K562 (cell line): Measurements from ENCODE around the gene DGCR2. TPM values are rescaled to one million over a fixed set of nuclear protein-coding genes. Genes with fewer than 3 reads are reported as not detected.
"Not testable (repeated sequence)": the region's sequence is repeated elsewhere in the genome, so short reads cannot be mapped to it uniquely, and the experiment has no call there.

Source experiments
- ATAC-seq: fragments of 200-7000 bp; cut with Tn5 transposase; 3 replicates; pipeline ENCODE4 v1.9.1; 2020; ENCODE audit warnings: moderate library complexity
- BruUV-seq: library from RNA; stranded (reverse); fragments of 400-500 nt; replicated peaks from 2 replicates; lab custom pipeline; 2021; lab: Mats Ljungman, UMichigan
- CTCF ChIA-PET: fragments of 300-600 bp; formaldehyde crosslinking; extraction: SDS; loops from one replicate; lab custom pipeline; 2021; ENCODE audit warnings: low intra/inter-chr PET ratio; lab: Yijun Ruan, JAX
- POLR2A ChIA-PET: fragments of 300-600, 350-650 bp; sonication (Branson Sonifier 250); formaldehyde crosslinking; extraction: SDS; loops from one replicate; lab custom pipeline; 2021; ENCODE audit warnings: antibody characterized with exemption, inconsistent platforms; lab: Yijun Ruan, JAX
- DNase-seq, 4 experiments: peaks; one replicate each; pipeline versions ENCODE4 v3.0.0 to v3.0.0-alpha.2; 2011 to 2018; ENCODE audit warnings: low spot score in 3 of 4, mixed read lengths in 3 of 4; ENCODE audit errors: extremely low read depth in 1 of 4
- FAIRE-seq: peaks from 2 replicates; lab custom pipeline; 2011; peaks lifted over from hg19 to GRCh38; lab: Jason Lieb, UNC
- H2AFZ ChIP-seq: 2 replicates; pipeline ENCODE4 v1.6.0; 2011; ENCODE audit warnings: low read depth, low read length, control low read depth, inconsistent platforms
- H3K27ac ChIP-seq: fragments of 200-600 bp; 3 replicates; pipeline ENCODE4 v1.8.0; 2011; ENCODE audit warnings: low read depth, mild to moderate bottlenecking, control low read depth, inconsistent platforms, low read length, moderate library complexity, mixed read lengths; ENCODE audit errors: extremely low read depth
- H3K27me3 ChIP-seq, 2 experiments: fragments of 300-600 bp in 1 of 2; 2 replicates in 1 of 2; 3 replicates in 1 of 2; pipeline versions ENCODE4 v1.6.0 to v1.8.0; 2011; ENCODE audit warnings: inconsistent platforms in 2 of 2, low read length in 2 of 2, mild to moderate bottlenecking in 1 of 2, mixed read lengths in 1 of 2, moderate library complexity in 1 of 2; ENCODE audit not compliant: control insufficient read depth in 2 of 2, insufficient read depth in 2 of 2
- H3K36me3 ChIP-seq: fragments of 300-600 bp; 3 replicates; pipeline ENCODE4 v1.8.0; 2011; ENCODE audit warnings: mild to moderate bottlenecking, low read length, inconsistent platforms; ENCODE audit not compliant: control insufficient read depth, insufficient read depth
- H3K4me1 ChIP-seq, 2 experiments: fragments of 200-600 bp in 1 of 2; replicated peaks in 1 of 2; 2 replicates in 1 of 2; 3 replicates in 1 of 2; pipeline versions ENCODE4 v1.5.1 to v1.8.0; 2011; ENCODE audit warnings: inconsistent platforms in 2 of 2, low read length in 2 of 2, mild to moderate bottlenecking in 1 of 2, mixed read lengths in 1 of 2, moderate library complexity in 1 of 2; ENCODE audit not compliant: control insufficient read depth in 2 of 2, insufficient read depth in 2 of 2
- H3K4me2 ChIP-seq: 2 replicates; pipeline ENCODE4 v1.6.1; 2011; ENCODE audit warnings: low read length, control low read depth, inconsistent platforms, mixed read lengths; ENCODE audit not compliant: insufficient read depth
- H3K4me3 ChIP-seq: fragments of 200-600 bp; sonication (generic), shearing (Covaris generic); 2 replicates; pipeline ENCODE4 v1.5.1; 2016; ENCODE audit warnings: control low read depth, inconsistent platforms
- H3K79me2 ChIP-seq: fragments of 200-600 bp; 3 replicates; pipeline ENCODE4 v1.8.0; 2011; ENCODE audit warnings: low read length, inconsistent platforms; ENCODE audit not compliant: control insufficient read depth, insufficient read depth
- H3K9ac ChIP-seq, 2 experiments: 2 replicates each; pipeline versions ENCODE4 v1.6.0 to v1.6.1; 2011; ENCODE audit warnings: low read depth in 2 of 2, low read length in 2 of 2, control low read depth in 1 of 2, inconsistent platforms in 1 of 2, mild to moderate bottlenecking in 1 of 2, mixed read lengths in 1 of 2; ENCODE audit not compliant: insufficient read depth in 1 of 2
- H3K9me1 ChIP-seq: one replicate; pipeline ENCODE4 v1.6.0; 2011; ENCODE audit warnings: inconsistent platforms, mild to moderate bottlenecking, low read length, moderate library complexity; ENCODE audit not compliant: control insufficient read depth, insufficient read depth
- H3K9me3 ChIP-seq: replicated peaks from 2 replicates; pipeline ENCODE4 v1.5.1; 2011; ENCODE audit warnings: low read depth, low read length, inconsistent platforms; ENCODE audit not compliant: control insufficient read depth, insufficient read depth
- H4K20me1 ChIP-seq: replicated peaks from 2 replicates; pipeline ENCODE4 v1.6.1; 2011; ENCODE audit warnings: low read length, inconsistent platforms, mixed read lengths; ENCODE audit not compliant: control insufficient read depth, insufficient read depth
- BRCA1 ChIP-seq, 2 experiments: fragments of 450-650 bp in 1 of 2; sonication (generic) in 1 of 2; formaldehyde crosslinking in 1 of 2; IDR thresholded peaks; 2 replicates each; pipeline versions ENCODE4 v1.5.0 to v1.6.1; 2017 to 2020; ENCODE audit warnings: mild to moderate bottlenecking in 1 of 2, missing genetic modification reagents in 1 of 2
- LCOR ChIP-seq: sonication (generic); formaldehyde crosslinking; IDR thresholded peaks from 2 replicates; pipeline ENCODE4 v1.8.0; 2022; ENCODE audit warnings: mild to moderate bottlenecking, missing genetic modification reagents
- MAX ChIP-seq: sonication (generic); formaldehyde crosslinking; IDR thresholded peaks from 2 replicates; pipeline ENCODE4 v1.9.0; 2022; ENCODE audit warnings: mild to moderate bottlenecking, missing genetic modification reagents
- NONO ChIP-seq, 2 experiments: fragments of 200-400 bp in 1 of 2; fragments of 450-650 bp in 1 of 2; formaldehyde crosslinking in 1 of 2; IDR thresholded peaks; 2 replicates each; pipeline ENCODE4 v1.6.1; 2017; ENCODE audit warnings: low read depth in 2 of 2, mild to moderate bottlenecking in 2 of 2, moderate library complexity in 2 of 2, low read length in 1 of 2
- NR4A1 ChIP-seq, 2 experiments: fragments of 250-450 bp in 1 of 2; fragments of 450-650 bp in 1 of 2; sonication (Bioruptor Pico) in 1 of 2; IDR thresholded peaks; 2 replicates each; pipeline versions ENCODE4 v1.4.0 to v1.6.1; 2016 to 2020; ENCODE audit warnings: mild to moderate bottlenecking in 2 of 2, missing compliant biosample characterization in 1 of 2, missing genetic modification characterization in 1 of 2, moderate library complexity in 1 of 2
- POLR2G ChIP-seq: fragments of 200-400 bp; formaldehyde crosslinking; IDR thresholded peaks from 2 replicates; pipeline ENCODE4 v1.6.1; 2017; ENCODE audit warnings: low read depth, mild to moderate bottlenecking, antibody characterized with exemption, low read length, moderate library complexity
- RBM22 ChIP-seq: fragments of 200-400 bp; formaldehyde crosslinking; IDR thresholded peaks from 2 replicates; pipeline ENCODE4 v1.6.1; 2018; ENCODE audit warnings: low read length, low read depth; ENCODE audit not compliant: poor library complexity, severe bottlenecking
- ZBTB1 ChIP-seq: sonication (generic); formaldehyde crosslinking; IDR thresholded peaks from 2 replicates; pipeline ENCODE4 v1.8.1; 2023; ENCODE audit warnings: missing genetic modification reagents, low read depth, mild to moderate bottlenecking, borderline replicate concordance
- ZNF431 ChIP-seq: sonication (generic); formaldehyde crosslinking; IDR thresholded peaks from 2 replicates; pipeline ENCODE4 v1.8.0; 2022; ENCODE audit warnings: mild to moderate bottlenecking, missing genetic modification reagents
- WGBS: fragments of 100-300 bp; shearing (Covaris generic); methylation state at CpG from one replicate; pipeline ENCODE4 v1.1.6; 2016; ENCODE audit warnings: low coverage, mixed read lengths; ENCODE audit not compliant: insufficient coverage; ENCODE audit errors: missing lambda C conversion rate; 5-methylcytosine and 5-hydroxymethylcytosine counted together
- in situ Hi-C: fragments of 300-500 bp; cut with MboI; formaldehyde crosslinking; loops from 4 replicates; pipeline ENCODE4 v1.15.0; 2018; ENCODE audit warnings: inconsistent platforms, mixed read lengths
- intact Hi-C: fragments of 100-400 bp; cut with micrococcal nuclease; formaldehyde crosslinking; loops from 2 replicates; pipeline ENCODE4 v1.14.2; 2022
- polyA plus RNA-seq, 8 experiments: library from polyadenylated mRNA; depleted of rRNA in 4 of 8; stranded (reverse) in 5 of 8; unstranded in 3 of 8; fragments of >200 nt; fragmentation: Nextera tagmentation in 2 of 8; fragmentation: Illumina TruSeq in 1 of 8; extraction: Ambion mirVana in 2 of 8; extraction: Trizol in 1 of 8; gene quantifications; 2 replicates each; pipeline versions ENCODE4 v1.2.1 to v1.2.3, GENCODE V29; 2011 to 2014; ENCODE audit warnings: inconsistent platforms in 1 of 8, missing spikeins in 1 of 8
- total RNA-seq, 7 experiments: library from RNA; depleted of rRNA in 6 of 7; stranded (reverse); fragments of >200 nt in 6 of 7; fragmentation: Illumina TruSeq in 2 of 7; extraction: Trizol in 2 of 7; gene quantifications; 2 replicates each; pipeline versions ENCODE4 v1.2.1 to v1.2.3, GENCODE V29; 2011 to 2021; ENCODE audit warnings: low replicate concordance in 1 of 7
- TF ChIP-seq, protein P1 (sequence below): fragments of 450-650 bp; formaldehyde crosslinking; IDR thresholded peaks from 2 replicates; pipeline ENCODE4 v1.4.0; 2022; ENCODE audit warnings: mild to moderate bottlenecking, moderate library complexity
- TF ChIP-seq, protein P2 (sequence below): sonication (generic); formaldehyde crosslinking; IDR thresholded peaks from 2 replicates; pipeline ENCODE4 v1.8.1; 2022; ENCODE audit warnings: missing genetic modification reagents

Gene DGCR2
- total and polyA plus RNA-seq, 9 of the 15 experiments (the other 6 are each of a cell fraction or from before 2014, with no cell fraction given): 0.69 to 101 (median 56.4) TPM

GRCh38 chr22:19035126-19035473 lies 87.1 kb downstream of the DGCR2 start:
- CTCF ChIA-PET; ATAC-seq; BruUV-seq; H3K9me3 ChIP-seq; in situ Hi-C loops; H3K9ac ChIP-seq; H3K4me2 ChIP-seq; DNase-seq; FAIRE-seq; H3K4me3 ChIP-seq; H3K27ac ChIP-seq; H3K79me2 ChIP-seq; H2AFZ ChIP-seq; TF ChIP-seq NR4A1 (tag; IDR thresholded peaks at IDR 0.05); BRCA1 (IDR thresholded peaks at IDR 0.05): not testable (repeated sequence)
- POLR2A ChIA-PET: interaction anchor here (0.6 to 4.3 kb wide), 7 partner anchors 9 to 1001 kb away, joined by 3 to 37 read pairs (median 3); partner anchors contain the start of gene CDC45
- peaks cover 19 to 31% of the 10 kb centered on the region in 2 experiments; a peak in 4 of 5 replicates for H3K27me3 ChIP-seq
- 14% methylated on average over 6 of the region's 6 CpGs for WGBS
- peaks cover 43% of the 10 kb centered on the region for H4K20me1 ChIP-seq
- H3K4me1 ChIP-seq: peaks cover 0 to 27% of the 10 kb centered on the region in 2 experiments; a peak in 1 of 5 replicates
- intact Hi-C loops: loop anchor here (5.0 to 10.0 kb wide), 2 partner anchors 142 to 260 kb away; partner anchors contain the start of genes CLTCL1 and SLC25A1
- H3K36me3 ChIP-seq: peaks cover 16% of the 10 kb centered on the region; the same call in 1 of the 3 replicates
- TF ChIP-seq NR4A1 (CRISPR knock-in tag; IDR thresholded peaks at IDR 0.05) (peak; percentile 31; the same call in 1 of the 2 replicates), ZBTB1 (CRISPR knock-in tag) (peak; percentile 19; the same call in 1 of the 2 replicates), RBM22 (peak; percentile 86), MAX (CRISPR knock-in tag) (peak; percentile 4; the same call in 1 of the 2 replicates), POLR2G (peak; percentile 64), BRCA1 (CRISPR knock-in tag; IDR thresholded peaks at IDR 0.05) (0 out of 2 replicates have a peak, but pooled peaks have one; percentile 82), NONO (IDR thresholded peaks at IDR 0.05; ENCODE audit: low read depth in 2 of 2, low read length in 1 of 2) (0 out of 4 replicates have a peak, but pooled peaks of 1 of the 2 experiments have one; percentile 46), ZNF431 (CRISPR knock-in tag) (0 out of 2 replicates have a peak, but pooled peaks have one; percentile 18), LCOR (0 out of 2 replicates have a peak, but pooled peaks have one; percentile 13)
- TF ChIP-seq, protein P1, sequence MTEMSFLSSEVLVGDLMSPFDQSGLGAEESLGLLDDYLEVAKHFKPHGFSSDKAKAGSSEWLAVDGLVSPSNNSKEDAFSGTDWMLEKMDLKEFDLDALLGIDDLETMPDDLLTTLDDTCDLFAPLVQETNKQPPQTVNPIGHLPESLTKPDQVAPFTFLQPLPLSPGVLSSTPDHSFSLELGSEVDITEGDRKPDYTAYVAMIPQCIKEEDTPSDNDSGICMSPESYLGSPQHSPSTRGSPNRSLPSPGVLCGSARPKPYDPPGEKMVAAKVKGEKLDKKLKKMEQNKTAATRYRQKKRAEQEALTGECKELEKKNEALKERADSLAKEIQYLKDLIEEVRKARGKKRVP: peak; percentile 60; the same call in 1 of the 2 replicates
- TF ChIP-seq, protein P2, sequence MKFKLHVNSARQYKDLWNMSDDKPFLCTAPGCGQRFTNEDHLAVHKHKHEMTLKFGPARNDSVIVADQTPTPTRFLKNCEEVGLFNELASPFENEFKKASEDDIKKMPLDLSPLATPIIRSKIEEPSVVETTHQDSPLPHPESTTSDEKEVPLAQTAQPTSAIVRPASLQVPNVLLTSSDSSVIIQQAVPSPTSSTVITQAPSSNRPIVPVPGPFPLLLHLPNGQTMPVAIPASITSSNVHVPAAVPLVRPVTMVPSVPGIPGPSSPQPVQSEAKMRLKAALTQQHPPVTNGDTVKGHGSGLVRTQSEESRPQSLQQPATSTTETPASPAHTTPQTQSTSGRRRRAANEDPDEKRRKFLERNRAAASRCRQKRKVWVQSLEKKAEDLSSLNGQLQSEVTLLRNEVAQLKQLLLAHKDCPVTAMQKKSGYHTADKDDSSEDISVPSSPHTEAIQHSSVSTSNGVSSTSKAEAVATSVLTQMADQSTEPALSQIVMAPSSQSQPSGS (CRISPR knock-in tag): 0 out of 2 replicates have a peak, but pooled peaks have one; percentile 44
- peaks cover 19% of the 10 kb centered on the region for H3K9me1 ChIP-seq
